SK-N-SH treated with all-trans-retinoic acid at 6 μM for 48 hours (cell line): Measurements from ENCODE around the gene GNA14.

Source experiments
- ATAC-seq: fragments of 200-7000 bp; cut with Tn5 transposase; 3 replicates; pipeline ENCODE4 v1.9.1; 2020; ENCODE audit warnings: mild to moderate bottlenecking, moderate library complexity
- ARNTL ChIP-seq: fragments of 450-650 bp; formaldehyde crosslinking; IDR thresholded peaks from 2 replicates; pipeline ENCODE4 v1.5.0; 2020; ENCODE audit warnings: low read depth, mild to moderate bottlenecking, moderate library complexity, borderline replicate concordance
- BACH2 ChIP-seq: fragments of 250-450 bp; sonication (Bioruptor Pico); IDR thresholded peaks from 2 replicates; pipeline ENCODE4 v1.9.0; 2021; ENCODE audit warnings: mild to moderate bottlenecking, borderline replicate concordance
- CREB5 ChIP-seq: fragments of 250-450 bp; sonication (Bioruptor Pico); IDR thresholded peaks from 2 replicates; pipeline ENCODE4 v1.5.1; 2020; ENCODE audit warnings: low read depth, mild to moderate bottlenecking, moderate library complexity
- CSDC2 ChIP-seq: fragments of 250-450 bp; sonication (Bioruptor Pico); IDR thresholded peaks from 2 replicates; pipeline ENCODE4 v1.5.0; 2020; ENCODE audit warnings: mild to moderate bottlenecking, moderate library complexity
- ESRRG ChIP-seq: fragments of 250-450 bp; sonication (Bioruptor Pico); IDR thresholded peaks from 2 replicates; pipeline ENCODE4 v1.6.1; 2021; ENCODE audit warnings: mild to moderate bottlenecking
- GLIS3 ChIP-seq: fragments of 250-450 bp; sonication (Bioruptor Pico); IDR thresholded peaks from 2 replicates; pipeline ENCODE4 v1.5.0; 2020; ENCODE audit warnings: mild to moderate bottlenecking, moderate library complexity
- ISL1 ChIP-seq: fragments of 250-450 bp; sonication (Bioruptor Pico); IDR thresholded peaks from 2 replicates; pipeline ENCODE4 v2.1.2; 2022; ENCODE audit warnings: mild to moderate bottlenecking, moderate library complexity
- OSR1 ChIP-seq: fragments of 250-450 bp; sonication (Bioruptor Pico); IDR thresholded peaks from 2 replicates; pipeline ENCODE4 v1.8.0; 2022; ENCODE audit warnings: moderate library complexity, mild to moderate bottlenecking, inconsistent platforms
- POU6F1 ChIP-seq: fragments of 250-450 bp; sonication (Bioruptor Pico); IDR thresholded peaks from 2 replicates; pipeline ENCODE4 v1.8.0; 2021; ENCODE audit warnings: low read depth, mild to moderate bottlenecking, moderate library complexity, borderline replicate concordance
- RARB ChIP-seq: fragments of 250-450 bp; sonication (Bioruptor Pico); IDR thresholded peaks from 2 replicates; pipeline ENCODE4 v1.8.0; 2021; ENCODE audit warnings: mild to moderate bottlenecking, moderate library complexity
- SNAI2 ChIP-seq: fragments of 250-450 bp; sonication (Bioruptor Pico); IDR thresholded peaks from 2 replicates; pipeline ENCODE4 v1.5.0; 2020; ENCODE audit warnings: mild to moderate bottlenecking, moderate library complexity
- TCF4 ChIP-seq: fragments of 250-450 bp; sonication (Bioruptor Pico); IDR thresholded peaks from 2 replicates; pipeline ENCODE4 v1.8.0; 2021; ENCODE audit warnings: mild to moderate bottlenecking, moderate library complexity, borderline replicate concordance
- TOX ChIP-seq: fragments of 250-450 bp; sonication (Bioruptor Pico); IDR thresholded peaks from 2 replicates; pipeline ENCODE4 v1.8.0; 2021; ENCODE audit warnings: mild to moderate bottlenecking, moderate library complexity, borderline replicate concordance
- TSHZ2 ChIP-seq: fragments of 250-450 bp; sonication (Bioruptor Pico); IDR thresholded peaks from 2 replicates; pipeline ENCODE4 v1.5.0; 2020; ENCODE audit warnings: mild to moderate bottlenecking, moderate library complexity
- ZC3H10 ChIP-seq: fragments of 250-450 bp; sonication (Bioruptor Pico); IDR thresholded peaks from 2 replicates; pipeline ENCODE4 v1.5.1; 2021; ENCODE audit warnings: mild to moderate bottlenecking, moderate library complexity
- ZFP3 ChIP-seq: fragments of 250-450 bp; sonication (Bioruptor Pico); IDR thresholded peaks from 2 replicates; pipeline ENCODE4 v1.5.0; 2020; ENCODE audit warnings: mild to moderate bottlenecking, moderate library complexity
- ZNF565 ChIP-seq: fragments of 450-650 bp; formaldehyde crosslinking; conservative IDR thresholded peaks from 2 replicates; pipeline ENCODE4 v1.5.0; 2020; ENCODE audit warnings: low read depth, mild to moderate bottlenecking, moderate library complexity
- ZNF70 ChIP-seq: fragments of 450-650 bp; formaldehyde crosslinking; IDR thresholded peaks from 2 replicates; pipeline ENCODE4 v1.5.0; 2020; ENCODE audit warnings: mild to moderate bottlenecking, moderate library complexity
- TF ChIP-seq, protein P1 (sequence below): fragments of 250-450 bp; sonication (Bioruptor Pico); IDR thresholded peaks from 2 replicates; pipeline ENCODE4 v1.8.0; 2020; ENCODE audit warnings: mild to moderate bottlenecking, moderate library complexity, borderline replicate concordance

The GNA14 gene

DNA sequence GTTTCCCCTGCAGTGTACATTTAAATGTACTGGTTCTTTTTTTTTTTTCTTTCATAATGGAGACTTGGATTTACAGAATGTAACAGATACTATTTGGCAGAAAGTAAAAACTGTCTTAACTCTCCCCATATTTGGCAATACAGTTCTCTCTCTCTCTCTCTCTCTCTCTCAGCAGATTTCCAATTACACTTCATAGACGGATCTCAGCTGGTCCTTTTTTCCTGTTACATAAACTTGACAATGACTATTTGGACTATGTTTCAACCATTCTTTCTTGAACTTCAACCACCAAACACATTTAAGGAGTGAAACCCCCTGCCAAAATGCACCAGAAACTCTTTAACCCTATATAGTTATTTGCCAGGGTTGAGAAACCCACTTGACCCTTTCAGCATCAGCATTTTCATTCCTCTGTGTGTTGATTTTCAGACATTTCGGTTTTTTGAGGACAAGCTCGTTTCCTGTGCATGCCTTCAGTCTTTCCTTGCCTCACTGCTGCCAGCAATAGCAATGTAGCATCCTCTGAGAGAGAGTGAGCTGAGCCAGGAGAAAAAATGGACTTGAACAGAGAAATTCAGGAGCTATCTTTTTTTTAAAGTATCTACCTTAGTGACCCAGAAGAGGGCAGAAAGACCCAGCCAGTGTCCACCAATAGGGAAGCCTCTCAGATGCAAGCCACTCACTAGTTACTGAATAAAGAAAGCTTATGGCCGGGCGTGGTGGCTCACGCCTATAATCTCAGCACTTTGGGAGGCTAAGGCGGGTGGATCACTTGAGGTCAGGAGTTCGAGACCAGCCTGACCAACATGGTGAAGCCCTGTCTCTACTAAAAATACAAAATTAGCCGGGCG lies 26.0 kb upstream of the GNA14 start:
- TF ChIP-seq TSHZ2, result no peak
- no peak for TF ChIP-seq CREB5 (CRISPR knock-in tag)
- TF ChIP-seq ESRRG (CRISPR knock-in tag), result no peak
- no peak for TF ChIP-seq ZNF70
- TF ChIP-seq RARB (CRISPR knock-in tag), result no peak
- TF ChIP-seq SNAI2, result no peak
- TF ChIP-seq TOX (CRISPR knock-in tag), result no peak
- no peak for TF ChIP-seq ZFP3 (CRISPR knock-in tag)
- no peak for TF ChIP-seq CSDC2
- no peak for TF ChIP-seq ISL1 (CRISPR knock-in tag)
- TF ChIP-seq ARNTL (CRISPR knock-in tag), result no peak
- TF ChIP-seq, protein P1, sequence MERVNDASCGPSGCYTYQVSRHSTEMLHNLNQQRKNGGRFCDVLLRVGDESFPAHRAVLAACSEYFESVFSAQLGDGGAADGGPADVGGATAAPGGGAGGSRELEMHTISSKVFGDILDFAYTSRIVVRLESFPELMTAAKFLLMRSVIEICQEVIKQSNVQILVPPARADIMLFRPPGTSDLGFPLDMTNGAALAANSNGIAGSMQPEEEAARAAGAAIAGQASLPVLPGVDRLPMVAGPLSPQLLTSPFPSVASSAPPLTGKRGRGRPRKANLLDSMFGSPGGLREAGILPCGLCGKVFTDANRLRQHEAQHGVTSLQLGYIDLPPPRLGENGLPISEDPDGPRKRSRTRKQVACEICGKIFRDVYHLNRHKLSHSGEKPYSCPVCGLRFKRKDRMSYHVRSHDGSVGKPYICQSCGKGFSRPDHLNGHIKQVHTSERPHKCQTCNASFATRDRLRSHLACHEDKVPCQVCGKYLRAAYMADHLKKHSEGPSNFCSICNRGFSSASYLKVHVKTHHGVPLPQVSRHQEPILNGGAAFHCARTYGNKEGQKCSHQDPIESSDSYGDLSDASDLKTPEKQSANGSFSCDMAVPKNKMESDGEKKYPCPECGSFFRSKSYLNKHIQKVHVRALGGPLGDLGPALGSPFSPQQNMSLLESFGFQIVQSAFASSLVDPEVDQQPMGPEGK, result no peak
- TF ChIP-seq OSR1 (CRISPR knock-in tag), result no peak
- TF ChIP-seq POU6F1 (CRISPR knock-in tag), result no peak
- TF ChIP-seq GLIS3 (CRISPR knock-in tag), result no peak
- TF ChIP-seq ZNF565 (CRISPR knock-in tag), result no peak
- no peak for TF ChIP-seq TCF4
- TF ChIP-seq ZC3H10 (CRISPR knock-in tag), result no peak
- ATAC-seq, result 0 out of 3 replicates have a peak, but pooled peaks have one; percentile 36

- peak; percentile 64 for TF ChIP-seq TSHZ2
- TF ChIP-seq ZFP3 (CRISPR knock-in tag), result no peak
- TF ChIP-seq TOX (CRISPR knock-in tag), result no peak
- TF ChIP-seq POU6F1 (CRISPR knock-in tag), result peak; percentile 32; the same call in 1 of the 2 replicates
- peak; percentile 74 for TF ChIP-seq TCF4
- TF ChIP-seq ISL1 (CRISPR knock-in tag), result 0 out of 2 replicates have a peak, but pooled peaks have one; percentile 30
- peak; percentile 46; the same call in 1 of the 2 replicates for TF ChIP-seq BACH2 (CRISPR knock-in tag)
- ATAC-seq, result no peak
These were observed 24.1 kb upstream of the GNA14 start for GRCh38 chr9:77672183-77672582.
